Hepatocyte (in vitro differentiated cells): ENCODE measurements around the gene MAP3K5. TPM values are rescaled to one million over a fixed set of nuclear protein-coding genes. Genes with fewer than 3 reads are reported as not detected.
"Not testable (repeated sequence)": the region's sequence is repeated elsewhere in the genome, so short reads cannot be mapped to it uniquely, and the experiment has no call there.

Experiments
- DNase-seq: peaks from one replicate; pipeline ENCODE4 v3.0.0-alpha.2; 2016; ENCODE audit warnings: low spot score
- H2AFZ ChIP-seq: fragments of 200-600 bp; sonication (generic); 2 replicates; pipeline ENCODE4 v1.6.0; 2016; ENCODE audit warnings: antibody characterized with exemption, mild to moderate bottlenecking
- H3K27ac ChIP-seq: fragments of 200-600 bp; sonication (generic); 2 replicates; pipeline ENCODE4 v1.5.1; 2016; ENCODE audit warnings: mild to moderate bottlenecking
- H3K27me3 ChIP-seq: fragments of 200-600 bp; sonication (generic); 2 replicates; pipeline ENCODE4 v1.6.1; 2016
- H3K36me3 ChIP-seq: fragments of 200-600 bp; sonication (generic); replicated peaks from 2 replicates; pipeline ENCODE4 v1.5.1; 2016; ENCODE audit warnings: low read depth; ENCODE audit not compliant: insufficient read depth
- H3K4me1 ChIP-seq: fragments of 200-600 bp; sonication (generic); 2 replicates; pipeline ENCODE4 v1.5.1; 2016; ENCODE audit warnings: mild to moderate bottlenecking, moderate library complexity; ENCODE audit not compliant: insufficient read depth
- H3K4me2 ChIP-seq: fragments of 200-600 bp; sonication (generic); 2 replicates; pipeline ENCODE4 v1.6.0; 2016
- H3K4me3 ChIP-seq: fragments of 200-600 bp; sonication (generic); 2 replicates; pipeline ENCODE4 v1.5.1; 2016; ENCODE audit warnings: mild to moderate bottlenecking
- H3K79me2 ChIP-seq: fragments of 200-600 bp; sonication (generic); 2 replicates; pipeline ENCODE4 v1.6.0; 2017; ENCODE audit warnings: mild to moderate bottlenecking
- H3K9me2 ChIP-seq: fragments of 200-600 bp; sonication (generic); replicated peaks from 2 replicates; pipeline ENCODE4 v1.6.0; 2017; ENCODE audit warnings: mild to moderate bottlenecking; ENCODE audit not compliant: insufficient read depth
- H3K9me3 ChIP-seq: fragments of 200-600 bp; sonication (generic); 2 replicates; pipeline ENCODE4 v1.5.1; 2016; ENCODE audit warnings: low read depth, mild to moderate bottlenecking
- H4K20me1 ChIP-seq: fragments of 200-600 bp; sonication (generic); 2 replicates; pipeline ENCODE4 v1.6.0; 2016; ENCODE audit warnings: mild to moderate bottlenecking; ENCODE audit not compliant: insufficient read depth, poor library complexity, severe bottlenecking
- EZH2 ChIP-seq: fragments of 200-600 bp; sonication (generic); IDR thresholded peaks from 2 replicates; pipeline ENCODE4 v1.6.1; 2016; ENCODE audit warnings: antibody characterized with exemption, mild to moderate bottlenecking, borderline replicate concordance
- EZH2phosphoT487 ChIP-seq: fragments of 200-600 bp; sonication (generic); IDR thresholded peaks from one replicate; pipeline ENCODE4 v1.6.1; 2018; ENCODE audit warnings: antibody characterized with exemption, mild to moderate bottlenecking, low read depth, moderate library complexity; ENCODE audit not compliant: unreplicated experiment, severe bottlenecking
- WGBS: methylation state at CpG from one replicate; pipeline ENCODE4 v1.1.6; 2016; ENCODE audit warnings: low lambda C conversion rate; ENCODE audit errors: missing lambda C conversion rate; 5-methylcytosine and 5-hydroxymethylcytosine counted together
- polyA plus RNA-seq: library from polyadenylated mRNA; unstranded; fragments of >200 nt; fragmentation: Nextera tagmentation; extraction: Ambion mirVana; gene quantifications from 2 replicates; pipeline ENCODE4 v1.2.1, GENCODE V29; 2016
- total RNA-seq: library from RNA; depleted of rRNA; stranded (reverse); fragments of >200 nt; gene quantifications from 2 replicates; pipeline ENCODE4 v1.2.3, GENCODE V29; 2014
- TF ChIP-seq, protein P1 (sequence below): fragments of 200-600 bp; sonication (generic); IDR thresholded peaks from 2 replicates; pipeline ENCODE4 v1.5.1; 2016; ENCODE audit warnings: antibody characterized with exemption, mild to moderate bottlenecking; ENCODE audit not compliant: poor library complexity

The MAP3K5 gene
- total and polyA plus RNA-seq, 2 experiments from 2014 or later = 2.2 to 5.9 TPM

DNA sequence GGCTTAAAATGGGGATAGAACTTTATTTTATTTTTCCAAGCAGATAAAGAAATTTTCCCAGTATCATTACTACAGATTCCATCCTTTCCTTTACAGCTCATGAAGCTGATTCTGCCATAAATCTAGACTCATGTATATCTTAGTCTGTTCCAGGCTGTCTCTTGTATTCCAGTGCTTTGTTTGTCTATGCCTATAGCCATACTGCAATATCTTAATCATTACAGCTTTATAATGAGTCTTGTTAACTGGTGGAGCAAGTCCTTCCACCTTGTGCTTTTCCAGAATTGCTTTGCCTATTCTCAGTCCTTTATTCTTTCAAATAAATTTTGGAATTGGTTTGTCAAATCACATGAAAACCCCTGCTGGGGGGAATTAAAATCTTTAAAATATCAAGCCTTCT lies 99.2 kb downstream of the MAP3K5 start:
- H3K9me2 ChIP-seq = no peaks in the 10 kb centered on the region
- no peaks in the 10 kb centered on the region for H3K79me2 ChIP-seq
- H3K4me2 ChIP-seq = no peak overlapping the region
- no peak overlapping the region for H3K27ac ChIP-seq
- H3K27me3 ChIP-seq = no peaks in the 10 kb centered on the region
- H3K36me3 ChIP-seq = no peaks in the 10 kb centered on the region
- H3K4me3 ChIP-seq = no peak overlapping the region
- H4K20me1 ChIP-seq = no peaks in the 10 kb centered on the region
- H3K9me3 ChIP-seq = no peaks in the 10 kb centered on the region
- TF ChIP-seq EZH2phosphoT487 (no peak), EZH2 (no peak)
- TF ChIP-seq, protein P1, sequence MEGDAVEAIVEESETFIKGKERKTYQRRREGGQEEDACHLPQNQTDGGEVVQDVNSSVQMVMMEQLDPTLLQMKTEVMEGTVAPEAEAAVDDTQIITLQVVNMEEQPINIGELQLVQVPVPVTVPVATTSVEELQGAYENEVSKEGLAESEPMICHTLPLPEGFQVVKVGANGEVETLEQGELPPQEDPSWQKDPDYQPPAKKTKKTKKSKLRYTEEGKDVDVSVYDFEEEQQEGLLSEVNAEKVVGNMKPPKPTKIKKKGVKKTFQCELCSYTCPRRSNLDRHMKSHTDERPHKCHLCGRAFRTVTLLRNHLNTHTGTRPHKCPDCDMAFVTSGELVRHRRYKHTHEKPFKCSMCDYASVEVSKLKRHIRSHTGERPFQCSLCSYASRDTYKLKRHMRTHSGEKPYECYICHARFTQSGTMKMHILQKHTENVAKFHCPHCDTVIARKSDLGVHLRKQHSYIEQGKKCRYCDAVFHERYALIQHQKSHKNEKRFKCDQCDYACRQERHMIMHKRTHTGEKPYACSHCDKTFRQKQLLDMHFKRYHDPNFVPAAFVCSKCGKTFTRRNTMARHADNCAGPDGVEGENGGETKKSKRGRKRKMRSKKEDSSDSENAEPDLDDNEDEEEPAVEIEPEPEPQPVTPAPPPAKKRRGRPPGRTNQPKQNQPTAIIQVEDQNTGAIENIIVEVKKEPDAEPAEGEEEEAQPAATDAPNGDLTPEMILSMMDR = no peak
- no peak overlapping the region for H2AFZ ChIP-seq
- no peak for DNase-seq
- no peaks in the 10 kb centered on the region for H3K4me1 ChIP-seq

DNA sequence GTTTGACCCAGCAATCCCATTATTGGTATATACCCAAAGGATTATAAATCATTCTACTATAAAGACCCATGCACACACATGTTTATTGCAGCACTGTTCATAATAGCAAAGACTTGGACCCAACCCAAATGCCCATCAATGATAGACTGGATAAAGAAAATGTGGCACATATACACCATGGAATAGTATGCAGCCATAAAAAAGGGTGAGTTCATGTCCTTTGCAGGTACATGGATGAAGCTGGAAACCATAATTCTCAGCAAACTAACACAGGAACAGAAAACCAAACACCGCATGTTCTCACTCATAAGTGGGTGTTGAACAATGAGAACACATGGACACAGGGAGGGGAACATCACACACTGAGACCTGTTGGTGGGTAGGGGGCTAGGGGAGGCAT lies 104.4 kb downstream of the MAP3K5 start:
- not testable (repeated sequence) for H3K4me2 ChIP-seq, H2AFZ ChIP-seq, H3K79me2 ChIP-seq, H3K4me1 ChIP-seq, H3K27ac ChIP-seq, H4K20me1 ChIP-seq, H3K27me3 ChIP-seq, H3K36me3 ChIP-seq, H3K9me2 ChIP-seq, DNase-seq, H3K9me3 ChIP-seq, H3K4me3 ChIP-seq
- 94% methylated on average over 1 of the region's 1 CpG for WGBS

DNA sequence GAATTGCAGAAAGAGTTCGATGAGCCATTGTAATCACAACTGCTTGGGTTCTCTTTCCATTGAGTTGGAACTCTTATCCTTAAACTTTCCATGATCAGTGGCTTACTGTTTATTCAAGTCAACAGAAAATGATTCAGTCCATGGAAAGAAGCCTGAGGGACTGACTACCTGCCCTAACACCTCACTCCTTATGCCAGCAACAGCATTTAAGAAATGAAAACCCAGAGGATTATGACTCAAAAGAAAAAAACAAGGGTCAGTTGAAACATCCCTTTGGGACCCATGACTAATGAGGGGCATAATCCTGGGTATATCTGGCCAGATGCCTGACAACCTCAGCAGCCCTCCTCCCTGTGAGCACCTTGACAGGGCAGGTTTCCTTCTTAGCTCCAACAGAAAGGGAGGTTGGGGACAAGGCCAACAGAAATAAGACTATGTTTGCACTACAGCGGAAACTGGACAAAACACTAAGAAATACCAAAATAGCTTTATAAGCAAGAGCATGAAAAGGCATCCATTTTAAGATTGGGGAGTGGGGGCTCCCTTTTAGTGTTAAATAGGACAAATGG lies 106.7 kb downstream of the MAP3K5 start:
- no peak for TF ChIP-seq EZH2phosphoT487
- TF ChIP-seq EZH2 = no peak
- TF ChIP-seq, protein P1 = no peak
- Histone ChIP-seq H3K36me3 (no peaks in the 10 kb centered on the region), H4K20me1 (no peaks in the 10 kb centered on the region), H3K79me2 (no peaks in the 10 kb centered on the region), H3K4me1 (no peaks in the 10 kb centered on the region), H3K27ac (no peak overlapping the region), H3K9me2 (no peaks in the 10 kb centered on the region), H2AFZ (no peak overlapping the region), H3K4me3 (no peak overlapping the region), H3K27me3 (no peaks in the 10 kb centered on the region), H3K9me3 (no peaks in the 10 kb centered on the region), H3K4me2 (no peak overlapping the region)
- no peak for DNase-seq
- 89% methylated on average over 2 of the region's 2 CpGs for WGBS

DNA sequence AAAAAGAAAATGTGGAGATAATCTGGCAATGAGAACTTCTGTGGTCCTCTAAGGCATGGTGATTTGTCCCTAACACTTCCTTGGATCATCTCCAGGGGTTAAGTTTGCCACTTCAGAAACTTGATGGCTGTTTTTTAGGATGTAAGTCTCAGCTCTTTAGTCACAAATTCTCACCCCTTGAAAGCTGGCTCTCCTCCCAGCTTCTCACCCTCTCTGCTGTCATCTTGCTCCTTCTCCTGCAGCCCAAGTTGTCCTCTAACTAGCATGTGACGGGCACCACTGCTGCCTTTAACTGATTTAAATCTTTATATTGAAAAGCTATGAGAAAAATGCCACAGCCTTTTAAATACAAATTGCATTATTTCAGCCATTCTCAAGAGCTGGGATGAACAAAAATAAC lies 107.8 kb downstream of the MAP3K5 start:
- H2AFZ ChIP-seq = no peak overlapping the region
- no peaks in the 10 kb centered on the region for H3K79me2 ChIP-seq
- no peak for DNase-seq
- 96% methylated on average over 1 of the region's 1 CpG for WGBS
- no peaks in the 10 kb centered on the region for H3K36me3 ChIP-seq
- H3K9me2 ChIP-seq = no peaks in the 10 kb centered on the region
- H3K27ac ChIP-seq = no peak overlapping the region
- no peaks in the 10 kb centered on the region for H3K27me3 ChIP-seq
- no peaks in the 10 kb centered on the region for H4K20me1 ChIP-seq
- no peak overlapping the region for H3K4me2 ChIP-seq
- H3K4me1 ChIP-seq = no peaks in the 10 kb centered on the region
- H3K4me3 ChIP-seq = no peak overlapping the region
- no peaks in the 10 kb centered on the region for H3K9me3 ChIP-seq
- TF ChIP-seq, protein P1 = no peak
- TF ChIP-seq EZH2phosphoT487 = no peak
- TF ChIP-seq EZH2 = no peak
